GM23338 (cell line): ENCODE measurements around the gene LAMTOR4. TPM values are rescaled to one million over a fixed set of nuclear protein-coding genes. Genes with fewer than 3 reads are reported as not detected.
"Not testable (repeated sequence)": the region's sequence is repeated elsewhere in the genome, so short reads cannot be mapped to it uniquely, and the experiment has no call there.

Experiments used
- ATAC-seq: fragments of 200-7000 bp; cut with Tn5 transposase; 3 replicates; pipeline ENCODE4 v1.9.1; 2020
- DNase-seq: peaks from one replicate; pipeline ENCODE4 v3.0.0-alpha.2; 2015; ENCODE audit warnings: low spot score
- H2AFZ ChIP-seq: fragments of 200-600 bp; sonication (generic); 2 replicates; pipeline ENCODE4 v1.8.0; 2016; ENCODE audit warnings: antibody characterized with exemption, mild to moderate bottlenecking, moderate library complexity
- H3F3A ChIP-seq: fragments of 200-600 bp; sonication (generic); replicated peaks from 2 replicates; pipeline ENCODE4 v1.8.0; 2017; ENCODE audit warnings: antibody characterized with exemption, mixed run types, low read depth
- H3K27ac ChIP-seq: fragments of 200-600 bp; sonication (generic); 2 replicates; pipeline ENCODE4 v1.6.1; 2016; ENCODE audit warnings: low read depth
- H3K27me3 ChIP-seq: fragments of 200-600 bp; sonication (generic); 2 replicates; pipeline ENCODE4 v1.8.0; 2016; ENCODE audit warnings: mild to moderate bottlenecking, mixed run types, moderate library complexity; ENCODE audit not compliant: insufficient read depth
- H3K36me3 ChIP-seq: fragments of 200-600 bp; sonication (generic); 2 replicates; pipeline ENCODE4 v1.8.0; 2016; ENCODE audit warnings: mild to moderate bottlenecking; ENCODE audit not compliant: insufficient read depth
- H3K4me1 ChIP-seq: fragments of 200-600 bp; sonication (generic); 2 replicates; pipeline ENCODE4 v1.8.0; 2016; ENCODE audit warnings: mild to moderate bottlenecking, moderate library complexity; ENCODE audit not compliant: insufficient read depth
- H3K4me2 ChIP-seq: fragments of 200-600 bp; sonication (generic); 2 replicates; pipeline ENCODE4 v1.7.1; 2017; ENCODE audit warnings: mixed run types
- H3K4me3 ChIP-seq: fragments of 200-600 bp; sonication (generic); 2 replicates; pipeline ENCODE4 v1.6.1; 2016; ENCODE audit warnings: mixed run types
- H3K79me2 ChIP-seq: fragments of 200-600 bp; sonication (generic); replicated peaks from 2 replicates; pipeline ENCODE4 v1.8.0; 2017; ENCODE audit warnings: mild to moderate bottlenecking; ENCODE audit not compliant: insufficient read depth
- H3K9me2 ChIP-seq: fragments of 200-600 bp; sonication (generic); 2 replicates; pipeline ENCODE4 v1.8.0; 2017; ENCODE audit not compliant: insufficient read depth
- H4K20me1 ChIP-seq: fragments of 200-600 bp; sonication (generic); replicated peaks from 2 replicates; pipeline ENCODE4 v1.8.0; 2017; ENCODE audit warnings: mild to moderate bottlenecking; ENCODE audit not compliant: insufficient read depth
- H3K27ac Mint-ChIP-seq: 2 replicates; pipeline ENCODE4 v1.8.0; 2020; ENCODE audit warnings: inconsistent platforms, mild to moderate bottlenecking, moderate library complexity, mixed read lengths
- H3K27me3 Mint-ChIP-seq: 3 replicates; pipeline ENCODE4 v1.8.0; 2022; ENCODE audit warnings: low read depth, mild to moderate bottlenecking, moderate library complexity, mixed read lengths, inconsistent platforms; ENCODE audit not compliant: insufficient read depth, poor library complexity
- H3K36me3 Mint-ChIP-seq: 3 replicates; pipeline ENCODE4 v1.8.0; 2021; ENCODE audit warnings: low read depth, mild to moderate bottlenecking, inconsistent platforms, moderate library complexity, mixed read lengths
- H3K4me1 Mint-ChIP-seq: 3 replicates; pipeline ENCODE4 v1.8.0; 2020; ENCODE audit warnings: mild to moderate bottlenecking, inconsistent platforms, mixed read lengths
- H3K4me3 Mint-ChIP-seq: 3 replicates; pipeline ENCODE4 v1.8.0; 2021; ENCODE audit warnings: moderate library complexity, mild to moderate bottlenecking, inconsistent platforms, mixed read lengths
- H3K9me3 Mint-ChIP-seq: 3 replicates; pipeline ENCODE4 v1.8.0; 2020; ENCODE audit warnings: moderate library complexity, mild to moderate bottlenecking, inconsistent platforms, mixed read lengths
- CREB1 ChIP-seq: fragments of 250-450 bp; sonication (Bioruptor Pico); IDR thresholded peaks from 2 replicates; pipeline ENCODE4 v1.5.0; 2020; ENCODE audit warnings: low read depth, mild to moderate bottlenecking, moderate library complexity
- EZH2 ChIP-seq: fragments of 200-600 bp; sonication (generic); IDR thresholded peaks from one replicate; pipeline ENCODE4 v1.8.0; 2017; ENCODE audit warnings: antibody characterized with exemption, mild to moderate bottlenecking, low read depth; ENCODE audit not compliant: unreplicated experiment
- EZH2phosphoT487 ChIP-seq: fragments of 200-600 bp; sonication (generic); IDR thresholded peaks from one replicate; pipeline ENCODE4 v1.8.1; 2018; ENCODE audit warnings: antibody characterized with exemption; ENCODE audit not compliant: unreplicated experiment
- NANOG ChIP-seq: IDR thresholded peaks from 2 replicates; pipeline ENCODE4 v1.6.1; 2016; ENCODE audit warnings: antibody characterized with exemption, borderline replicate concordance
- POLR2AphosphoS5 ChIP-seq: IDR thresholded peaks from 2 replicates; pipeline ENCODE4 v1.6.1; 2016; ENCODE audit warnings: antibody characterized with exemption, low read depth
- ZNF114 ChIP-seq: fragments of 250-450 bp; sonication (Bioruptor Pico); IDR thresholded peaks from 2 replicates; pipeline ENCODE4 v1.5.0; 2020; ENCODE audit warnings: mild to moderate bottlenecking, moderate library complexity
- polyA plus RNA-seq: library from polyadenylated mRNA; unstranded; fragments of >200 nt; fragmentation: Nextera tagmentation; extraction: Ambion mirVana; gene quantifications from 2 replicates; pipeline ENCODE4 v1.2.1, GENCODE V29; 2016
- total RNA-seq: library from RNA; depleted of rRNA; stranded (reverse); fragments of >200 nt; shearing (Covaris generic); gene quantifications from 2 replicates; pipeline ENCODE4 v1.2.3, GENCODE V29; 2014
- TF ChIP-seq, protein P1 (sequence below): IDR thresholded peaks from 2 replicates; pipeline ENCODE4 v1.6.1; 2016; ENCODE audit warnings: antibody characterized with exemption
- TF ChIP-seq, protein P2 (sequence below): IDR thresholded peaks from one replicate; pipeline ENCODE4 v1.6.1; 2018; ENCODE audit warnings: antibody characterized with exemption; ENCODE audit not compliant: unreplicated experiment
- TF ChIP-seq, protein P3 (sequence below): fragments of 250-450 bp; sonication (Bioruptor Pico); IDR thresholded peaks from 2 replicates; pipeline ENCODE4 v1.5.0; 2020; ENCODE audit warnings: mild to moderate bottlenecking, moderate library complexity

The LAMTOR4 gene
- total and polyA plus RNA-seq, 2 experiments from 2014 or later, result 145 to 333 TPM

DNA sequence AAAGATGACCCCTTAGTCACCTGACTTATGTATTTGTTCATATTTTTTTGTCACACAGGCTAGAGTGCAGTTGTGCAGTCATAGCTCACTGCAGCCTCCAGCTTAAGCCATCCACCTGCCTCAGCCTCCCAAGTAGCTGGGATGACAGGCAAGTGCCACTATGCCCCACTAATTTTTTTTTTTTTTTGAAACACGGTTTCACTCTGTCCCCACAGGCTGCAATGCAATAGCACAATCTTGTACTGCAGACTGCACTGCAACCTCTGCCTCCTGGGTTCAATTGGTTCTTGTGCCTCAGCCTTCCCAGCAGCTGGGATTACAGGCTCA lies 20.1 kb upstream of the LAMTOR4 start:
- Histone ChIP-seq H2AFZ (no peak overlapping the region), H3K79me2 (peaks cover 5% of the 10 kb centered on the region), H3K4me3 (no peak overlapping the region), H4K20me1 (no peaks in the 10 kb centered on the region), H3K4me1 (peaks cover 4% of the 10 kb centered on the region; the same call in 1 of the 2 replicates), H3F3A (peaks cover 21% of the 10 kb centered on the region), H3K9me2 (no peaks in the 10 kb centered on the region), H3K36me3 (no peaks in the 10 kb centered on the region), H3K27ac (no peak overlapping the region), H3K4me2 (peak overlapping the region; percentile 96; the same call in 1 of the 2 replicates), H3K27me3 (peaks cover 21% of the 10 kb centered on the region)
- Mint-ChIP-seq H3K27ac (no peak overlapping the region), H3K4me1 (peaks cover 11% of the 10 kb centered on the region), H3K9me3 (no peaks in the 10 kb centered on the region), H3K27me3 (peaks cover 21% of the 10 kb centered on the region), H3K36me3 (peaks cover 6% of the 10 kb centered on the region; the same call in 1 of the 3 replicates), H3K4me3 (peak overlapping the region; percentile 77; the same call in 2 of the 3 replicates)
- ATAC-seq (no peak), DNase-seq (no peak)
- no peak for TF ChIP-seq CREB1 (CRISPR knock-in tag)
- no peak for TF ChIP-seq EZH2
- TF ChIP-seq, protein P1, sequence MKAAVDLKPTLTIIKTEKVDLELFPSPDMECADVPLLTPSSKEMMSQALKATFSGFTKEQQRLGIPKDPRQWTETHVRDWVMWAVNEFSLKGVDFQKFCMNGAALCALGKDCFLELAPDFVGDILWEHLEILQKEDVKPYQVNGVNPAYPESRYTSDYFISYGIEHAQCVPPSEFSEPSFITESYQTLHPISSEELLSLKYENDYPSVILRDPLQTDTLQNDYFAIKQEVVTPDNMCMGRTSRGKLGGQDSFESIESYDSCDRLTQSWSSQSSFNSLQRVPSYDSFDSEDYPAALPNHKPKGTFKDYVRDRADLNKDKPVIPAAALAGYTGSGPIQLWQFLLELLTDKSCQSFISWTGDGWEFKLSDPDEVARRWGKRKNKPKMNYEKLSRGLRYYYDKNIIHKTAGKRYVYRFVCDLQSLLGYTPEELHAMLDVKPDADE, result no peak
- TF ChIP-seq, protein P2, sequence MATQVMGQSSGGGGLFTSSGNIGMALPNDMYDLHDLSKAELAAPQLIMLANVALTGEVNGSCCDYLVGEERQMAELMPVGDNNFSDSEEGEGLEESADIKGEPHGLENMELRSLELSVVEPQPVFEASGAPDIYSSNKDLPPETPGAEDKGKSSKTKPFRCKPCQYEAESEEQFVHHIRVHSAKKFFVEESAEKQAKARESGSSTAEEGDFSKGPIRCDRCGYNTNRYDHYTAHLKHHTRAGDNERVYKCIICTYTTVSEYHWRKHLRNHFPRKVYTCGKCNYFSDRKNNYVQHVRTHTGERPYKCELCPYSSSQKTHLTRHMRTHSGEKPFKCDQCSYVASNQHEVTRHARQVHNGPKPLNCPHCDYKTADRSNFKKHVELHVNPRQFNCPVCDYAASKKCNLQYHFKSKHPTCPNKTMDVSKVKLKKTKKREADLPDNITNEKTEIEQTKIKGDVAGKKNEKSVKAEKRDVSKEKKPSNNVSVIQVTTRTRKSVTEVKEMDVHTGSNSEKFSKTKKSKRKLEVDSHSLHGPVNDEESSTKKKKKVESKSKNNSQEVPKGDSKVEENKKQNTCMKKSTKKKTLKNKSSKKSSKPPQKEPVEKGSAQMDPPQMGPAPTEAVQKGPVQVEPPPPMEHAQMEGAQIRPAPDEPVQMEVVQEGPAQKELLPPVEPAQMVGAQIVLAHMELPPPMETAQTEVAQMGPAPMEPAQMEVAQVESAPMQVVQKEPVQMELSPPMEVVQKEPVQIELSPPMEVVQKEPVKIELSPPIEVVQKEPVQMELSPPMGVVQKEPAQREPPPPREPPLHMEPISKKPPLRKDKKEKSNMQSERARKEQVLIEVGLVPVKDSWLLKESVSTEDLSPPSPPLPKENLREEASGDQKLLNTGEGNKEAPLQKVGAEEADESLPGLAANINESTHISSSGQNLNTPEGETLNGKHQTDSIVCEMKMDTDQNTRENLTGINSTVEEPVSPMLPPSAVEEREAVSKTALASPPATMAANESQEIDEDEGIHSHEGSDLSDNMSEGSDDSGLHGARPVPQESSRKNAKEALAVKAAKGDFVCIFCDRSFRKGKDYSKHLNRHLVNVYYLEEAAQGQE, result no peak
- no peak for TF ChIP-seq POLR2AphosphoS5
- TF ChIP-seq, protein P3, sequence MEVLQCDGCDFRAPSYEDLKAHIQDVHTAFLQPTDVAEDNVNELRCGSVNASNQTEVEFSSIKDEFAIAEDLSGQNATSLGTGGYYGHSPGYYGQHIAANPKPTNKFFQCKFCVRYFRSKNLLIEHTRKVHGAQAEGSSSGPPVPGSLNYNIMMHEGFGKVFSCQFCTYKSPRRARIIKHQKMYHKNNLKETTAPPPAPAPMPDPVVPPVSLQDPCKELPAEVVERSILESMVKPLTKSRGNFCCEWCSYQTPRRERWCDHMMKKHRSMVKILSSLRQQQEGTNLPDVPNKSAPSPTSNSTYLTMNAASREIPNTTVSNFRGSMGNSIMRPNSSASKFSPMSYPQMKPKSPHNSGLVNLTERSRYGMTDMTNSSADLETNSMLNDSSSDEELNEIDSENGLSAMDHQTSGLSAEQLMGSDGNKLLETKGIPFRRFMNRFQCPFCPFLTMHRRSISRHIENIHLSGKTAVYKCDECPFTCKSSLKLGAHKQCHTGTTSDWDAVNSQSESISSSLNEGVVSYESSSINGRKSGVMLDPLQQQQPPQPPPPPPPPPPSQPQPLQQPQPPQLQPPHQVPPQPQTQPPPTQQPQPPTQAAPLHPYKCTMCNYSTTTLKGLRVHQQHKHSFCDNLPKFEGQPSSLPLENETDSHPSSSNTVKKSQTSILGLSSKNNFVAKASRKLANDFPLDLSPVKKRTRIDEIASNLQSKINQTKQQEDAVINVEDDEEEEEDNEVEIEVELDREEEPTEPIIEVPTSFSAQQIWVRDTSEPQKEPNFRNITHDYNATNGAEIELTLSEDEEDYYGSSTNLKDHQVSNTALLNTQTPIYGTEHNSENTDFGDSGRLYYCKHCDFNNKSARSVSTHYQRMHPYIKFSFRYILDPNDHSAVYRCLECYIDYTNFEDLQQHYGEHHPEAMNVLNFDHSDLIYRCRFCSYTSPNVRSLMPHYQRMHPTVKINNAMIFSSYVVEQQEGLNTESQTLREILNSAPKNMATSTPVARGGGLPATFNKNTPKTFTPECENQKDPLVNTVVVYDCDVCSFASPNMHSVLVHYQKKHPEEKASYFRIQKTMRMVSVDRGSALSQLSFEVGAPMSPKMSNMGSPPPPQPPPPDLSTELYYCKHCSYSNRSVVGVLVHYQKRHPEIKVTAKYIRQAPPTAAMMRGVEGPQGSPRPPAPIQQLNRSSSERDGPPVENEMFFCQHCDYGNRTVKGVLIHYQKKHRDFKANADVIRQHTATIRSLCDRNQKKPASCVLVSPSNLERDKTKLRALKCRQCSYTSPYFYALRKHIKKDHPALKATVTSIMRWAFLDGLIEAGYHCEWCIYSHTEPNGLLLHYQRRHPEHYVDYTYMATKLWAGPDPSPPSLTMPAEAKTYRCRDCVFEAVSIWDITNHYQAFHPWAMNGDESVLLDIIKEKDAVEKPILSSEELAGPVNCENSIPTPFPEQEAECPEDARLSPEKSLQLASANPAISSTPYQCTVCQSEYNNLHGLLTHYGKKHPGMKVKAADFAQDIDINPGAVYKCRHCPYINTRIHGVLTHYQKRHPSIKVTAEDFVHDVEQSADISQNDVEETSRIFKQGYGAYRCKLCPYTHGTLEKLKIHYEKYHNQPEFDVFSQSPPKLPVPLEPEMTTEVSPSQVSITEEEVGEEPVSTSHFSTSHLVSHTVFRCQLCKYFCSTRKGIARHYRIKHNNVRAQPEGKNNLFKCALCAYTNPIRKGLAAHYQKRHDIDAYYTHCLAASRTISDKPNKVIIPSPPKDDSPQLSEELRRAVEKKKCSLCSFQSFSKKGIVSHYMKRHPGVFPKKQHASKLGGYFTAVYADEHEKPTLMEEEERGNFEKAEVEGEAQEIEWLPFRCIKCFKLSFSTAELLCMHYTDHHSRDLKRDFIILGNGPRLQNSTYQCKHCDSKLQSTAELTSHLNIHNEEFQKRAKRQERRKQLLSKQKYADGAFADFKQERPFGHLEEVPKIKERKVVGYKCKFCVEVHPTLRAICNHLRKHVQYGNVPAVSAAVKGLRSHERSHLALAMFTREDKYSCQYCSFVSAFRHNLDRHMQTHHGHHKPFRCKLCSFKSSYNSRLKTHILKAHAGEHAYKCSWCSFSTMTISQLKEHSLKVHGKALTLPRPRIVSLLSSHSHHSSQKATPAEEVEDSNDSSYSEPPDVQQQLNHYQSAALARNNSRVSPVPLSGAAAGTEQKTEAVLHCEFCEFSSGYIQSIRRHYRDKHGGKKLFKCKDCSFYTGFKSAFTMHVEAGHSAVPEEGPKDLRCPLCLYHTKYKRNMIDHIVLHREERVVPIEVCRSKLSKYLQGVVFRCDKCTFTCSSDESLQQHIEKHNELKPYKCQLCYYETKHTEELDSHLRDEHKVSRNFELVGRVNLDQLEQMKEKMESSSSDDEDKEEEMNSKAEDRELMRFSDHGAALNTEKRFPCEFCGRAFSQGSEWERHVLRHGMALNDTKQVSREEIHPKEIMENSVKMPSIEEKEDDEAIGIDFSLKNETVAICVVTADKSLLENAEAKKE (CRISPR knock-in tag), result no peak
- TF ChIP-seq NANOG, result no peak
- TF ChIP-seq ZNF114 (CRISPR knock-in tag), result no peak
- TF ChIP-seq EZH2phosphoT487, result no peak

DNA sequence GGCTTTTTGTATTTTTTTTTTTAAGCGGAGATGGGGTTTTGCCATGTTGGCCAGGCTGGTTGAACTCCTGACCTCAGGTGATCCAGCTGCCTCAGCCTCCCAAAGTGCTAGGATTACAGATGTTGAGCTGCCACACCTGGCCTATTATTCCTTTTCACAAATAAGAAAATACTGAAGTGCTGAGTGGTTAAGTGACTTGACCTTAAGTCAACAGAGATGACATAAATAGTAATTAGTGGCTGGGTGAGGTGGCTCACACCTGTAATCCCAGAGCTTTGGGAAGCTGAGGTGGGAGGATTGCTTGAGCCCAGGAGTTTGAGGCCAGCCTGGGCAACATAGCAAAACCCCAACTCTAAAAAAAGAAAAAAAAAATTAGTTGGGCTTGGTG lies 18.5 kb upstream of the LAMTOR4 start:
- not testable (repeated sequence) for H3K27ac ChIP-seq, H3K9me2 ChIP-seq, H3K27ac Mint-ChIP-seq, ATAC-seq, H3K36me3 ChIP-seq, H3K4me1 ChIP-seq, DNase-seq, H3K9me3 Mint-ChIP-seq, H4K20me1 ChIP-seq, H3K4me3 Mint-ChIP-seq, H3K79me2 ChIP-seq, H3K36me3 Mint-ChIP-seq
- Histone ChIP-seq H3K4me3 (0 out of 2 replicates have a peak overlapping the region, but pooled peaks have one; percentile 30), H3K4me2 (peak overlapping the region; percentile 41; the same call in 1 of the 2 replicates), H3K27me3 (peaks cover 21% of the 10 kb centered on the region), H2AFZ (0 out of 2 replicates have a peak overlapping the region, but pooled peaks have one; percentile 63), H3F3A (peaks cover 17% of the 10 kb centered on the region)
- Mint-ChIP-seq H3K27me3 (peaks cover 23% of the 10 kb centered on the region), H3K4me1 (peaks cover 11% of the 10 kb centered on the region)
